ENCODE measurements around the gene CNGB1. TPM values are rescaled to one million over a fixed set of nuclear protein-coding genes. Genes with fewer than 3 reads are reported as not detected.

The CNGB1 gene
- total and polyA plus RNA-seq, 2 experiments from 2014 or later = not detected

DNA sequence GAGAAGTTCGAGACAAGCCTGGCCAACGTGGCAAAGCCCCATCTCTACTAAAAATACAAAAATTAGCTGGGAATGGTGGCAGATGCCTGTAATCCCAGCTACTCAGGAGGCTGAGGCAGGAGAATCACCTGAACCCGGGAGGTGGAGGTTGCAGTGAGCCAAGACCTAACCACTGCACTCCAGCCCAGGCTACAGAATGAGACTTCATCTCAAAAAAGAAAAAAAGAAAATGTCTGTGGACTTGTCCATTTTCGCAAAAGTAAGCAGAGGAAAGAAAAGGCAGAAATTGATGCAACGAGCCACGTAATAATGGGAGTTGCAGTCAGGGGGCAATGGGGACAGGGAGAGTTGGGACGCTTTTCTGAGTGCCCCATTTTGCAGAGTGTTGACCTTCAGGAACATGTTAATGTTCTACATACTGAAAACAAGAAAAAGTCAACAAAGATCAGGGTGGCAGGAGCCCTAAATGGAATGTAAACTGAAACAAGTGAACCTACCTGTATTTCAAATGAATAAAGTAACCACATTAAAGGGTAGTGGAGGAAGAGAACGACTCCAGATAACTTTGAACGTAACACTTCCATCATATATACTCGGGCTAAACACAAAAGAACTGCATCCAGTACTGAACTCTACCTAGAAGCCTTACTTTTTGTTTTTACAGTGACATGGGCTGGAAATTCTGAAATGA, 76.4 kb downstream of the CNGB1 start:
- Histone ChIP-seq H3K4me3 (no peak overlapping the region), H3K27me3 (no peaks in the 10 kb centered on the region), H3K4me1 (ENCODE audit: low read depth) (no peaks in the 10 kb centered on the region), H3K36me3 (no peaks in the 10 kb centered on the region), H3K27ac (no peak overlapping the region), H3K9me3 (ENCODE audit: low read depth) (no peaks in the 10 kb centered on the region)
- no peak for TF ChIP-seq CTCF (IDR thresholded peaks at IDR 0.05; ENCODE audit: low read depth, low read length)
- no peak for DNase-seq (ENCODE audit: low read depth in 1 of 2, low spot score in 1 of 2)

- Histone ChIP-seq H3K27me3 (no peaks in the 10 kb centered on the region), H3K27ac (no peak overlapping the region), H3K4me1 (ENCODE audit: low read depth) (no peaks in the 10 kb centered on the region), H3K4me3 (no peak overlapping the region), H3K9me3 (ENCODE audit: low read depth) (no peaks in the 10 kb centered on the region), H3K36me3 (no peaks in the 10 kb centered on the region)
- TF ChIP-seq CTCF (IDR thresholded peaks at IDR 0.05; ENCODE audit: low read depth, low read length) = no peak
- DNase-seq (ENCODE audit: low read depth in 1 of 2, low spot score in 1 of 2) = peak in 1 of 2 donors; percentile 94
Observed at GRCh38 chr16:57893559-57894389, 77.2 kb downstream of the CNGB1 start.

- H3K36me3 ChIP-seq = no peaks in the 10 kb centered on the region
- no peaks in the 10 kb centered on the region for H3K27me3 ChIP-seq
- no peak for DNase-seq (ENCODE audit: low read depth in 1 of 2, low spot score in 1 of 2)
- no peak overlapping the region for H3K27ac ChIP-seq
- no peak overlapping the region for H3K4me3 ChIP-seq
- no peaks in the 10 kb centered on the region for H3K9me3 ChIP-seq (ENCODE audit: low read depth)
- no peaks in the 10 kb centered on the region for H3K4me1 ChIP-seq (ENCODE audit: low read depth)
- no peak for TF ChIP-seq CTCF (IDR thresholded peaks at IDR 0.05; ENCODE audit: low read depth, low read length)
Observed at GRCh38 chr16:57893217-57893558, 77.7 kb downstream of the CNGB1 start.

GRCh38 chr16:57892447-57893096, 78.4 kb downstream of the CNGB1 start:
- H3K36me3 ChIP-seq = no peaks in the 10 kb centered on the region
- H3K27ac ChIP-seq = no peak overlapping the region
- DNase-seq (ENCODE audit: low read depth in 1 of 2, low spot score in 1 of 2) = peak in 1 of 2 donors; percentile 48
- TF ChIP-seq CTCF (IDR thresholded peaks at IDR 0.05; ENCODE audit: low read depth, low read length) = no peak
- no peaks in the 10 kb centered on the region for H3K9me3 ChIP-seq (ENCODE audit: low read depth)
- no peak overlapping the region for H3K4me3 ChIP-seq
- H3K4me1 ChIP-seq (ENCODE audit: low read depth) = no peaks in the 10 kb centered on the region
- no peaks in the 10 kb centered on the region for H3K27me3 ChIP-seq

DNA sequence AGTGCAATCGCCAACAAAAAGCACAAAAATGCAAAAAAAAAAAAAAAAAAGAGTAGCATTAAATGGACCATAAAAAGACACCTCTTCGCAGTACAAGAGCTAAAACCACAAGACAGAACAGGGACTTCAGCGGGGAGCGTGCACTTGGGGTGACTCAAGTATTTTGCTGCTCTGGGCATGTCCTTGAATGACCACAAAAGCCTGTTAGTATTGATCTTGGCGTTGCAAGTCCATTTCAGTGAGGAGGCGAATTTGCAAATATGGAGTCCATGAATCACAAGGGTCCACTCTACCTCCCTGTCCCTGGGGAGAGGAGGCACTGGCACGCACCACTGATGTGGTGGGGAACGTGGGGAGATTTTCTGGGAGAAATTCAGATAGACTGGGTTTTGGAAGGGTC, 78.9 kb downstream of the CNGB1 start:
- Histone ChIP-seq H3K4me1 (ENCODE audit: low read depth) (no peaks in the 10 kb centered on the region), H3K4me3 (no peak overlapping the region), H3K27ac (no peak overlapping the region), H3K36me3 (no peaks in the 10 kb centered on the region), H3K27me3 (no peaks in the 10 kb centered on the region), H3K9me3 (ENCODE audit: low read depth) (no peaks in the 10 kb centered on the region)
- no peak for TF ChIP-seq CTCF (IDR thresholded peaks at IDR 0.05; ENCODE audit: low read depth, low read length)
- DNase-seq (ENCODE audit: low read depth in 1 of 2, low spot score in 1 of 2) = peak in 1 of 2 donors; percentile 33
